Ishikawa (cell line): ENCODE results near the gene VAMP5.

Experiments used
- CEBPB ChIP-seq: IDR thresholded peaks from 2 replicates; pipeline ENCODE4 v1.6.1; 2012
- CREB1 ChIP-seq: IDR thresholded peaks from 2 replicates; pipeline ENCODE4 v1.6.1; 2012; ENCODE audit warnings: low read depth
- EGR1 ChIP-seq: IDR thresholded peaks from 2 replicates; pipeline ENCODE4 v1.6.1; 2012
- EP300 ChIP-seq: IDR thresholded peaks from 2 replicates; pipeline ENCODE4 v1.6.1; 2012; ENCODE audit warnings: borderline replicate concordance
- NFIC ChIP-seq: IDR thresholded peaks from 2 replicates; pipeline ENCODE4 v1.6.1; 2012
- RAD21 ChIP-seq: IDR thresholded peaks from 2 replicates; pipeline ENCODE4 v1.6.1; 2012; ENCODE audit warnings: low read depth
- TAF1 ChIP-seq: IDR thresholded peaks from 2 replicates; pipeline ENCODE4 v1.6.1; 2012; ENCODE audit warnings: low read depth, mild to moderate bottlenecking
- TCF12 ChIP-seq: IDR thresholded peaks from 2 replicates; pipeline ENCODE4 v1.6.1; 2012; ENCODE audit warnings: low read depth
- TEAD4 ChIP-seq: IDR thresholded peaks from 2 replicates; pipeline ENCODE4 v1.6.1; 2012
- YY1 ChIP-seq: IDR thresholded peaks from 2 replicates; pipeline ENCODE4 v1.6.1; 2012; ENCODE audit warnings: low read depth
- ZBTB7A ChIP-seq: IDR thresholded peaks from 2 replicates; pipeline ENCODE4 v1.6.1; 2012; ENCODE audit warnings: low read depth
- TF ChIP-seq, protein P1 (sequence below): IDR thresholded peaks from 2 replicates; pipeline ENCODE4 v1.6.1; 2012
- TF ChIP-seq, protein P2 (sequence below): IDR thresholded peaks from 2 replicates; pipeline ENCODE4 v1.6.1; 2012; ENCODE audit warnings: low read depth, mild to moderate bottlenecking
- TF ChIP-seq, protein P3 (sequence below): IDR thresholded peaks from 2 replicates; pipeline ENCODE4 v1.6.1; 2012

VAMP5 gene, protein sequence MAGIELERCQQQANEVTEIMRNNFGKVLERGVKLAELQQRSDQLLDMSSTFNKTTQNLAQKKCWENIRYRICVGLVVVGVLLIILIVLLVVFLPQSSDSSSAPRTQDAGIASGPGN

DNA sequence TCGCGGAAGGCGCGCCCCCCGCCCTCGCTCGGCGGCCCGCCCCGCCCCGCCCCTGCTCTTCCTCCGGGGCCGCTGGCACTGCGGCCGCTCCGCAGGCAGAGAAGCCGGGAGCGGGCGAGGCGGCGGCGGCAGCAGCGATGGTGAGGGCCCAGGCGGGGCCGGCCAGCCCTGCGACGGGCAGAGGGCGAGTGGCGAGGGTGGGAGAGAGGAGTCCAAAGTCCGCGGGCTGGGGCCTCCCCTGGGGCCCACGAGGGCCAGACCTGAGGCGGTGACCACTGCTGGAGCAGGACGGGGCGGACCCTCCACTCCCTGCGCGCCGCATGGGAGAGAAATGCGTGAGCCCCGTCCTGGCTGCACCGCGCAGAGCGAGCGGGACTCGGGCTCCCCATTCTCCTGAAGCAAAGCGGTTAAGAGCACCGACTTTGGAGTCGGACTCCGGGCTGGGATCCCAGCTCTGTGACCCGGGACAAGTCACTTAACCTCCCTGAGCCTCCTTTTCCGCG, at the start of gene VAMP5:
Gene VAMP5, plus strand, starts transcription at position 78 of the 503 bp plus-strand sequence. Its CDS starts 60 bp downstream, at position 138.
- TF ChIP-seq, protein P1, sequence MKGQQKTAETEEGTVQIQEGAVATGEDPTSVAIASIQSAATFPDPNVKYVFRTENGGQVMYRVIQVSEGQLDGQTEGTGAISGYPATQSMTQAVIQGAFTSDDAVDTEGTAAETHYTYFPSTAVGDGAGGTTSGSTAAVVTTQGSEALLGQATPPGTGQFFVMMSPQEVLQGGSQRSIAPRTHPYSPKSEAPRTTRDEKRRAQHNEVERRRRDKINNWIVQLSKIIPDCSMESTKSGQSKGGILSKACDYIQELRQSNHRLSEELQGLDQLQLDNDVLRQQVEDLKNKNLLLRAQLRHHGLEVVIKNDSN: no peak
- no peak for TF ChIP-seq TCF12
- TF ChIP-seq EP300: no peak
- TF ChIP-seq ZBTB7A: no peak
- TF ChIP-seq, protein P2, sequence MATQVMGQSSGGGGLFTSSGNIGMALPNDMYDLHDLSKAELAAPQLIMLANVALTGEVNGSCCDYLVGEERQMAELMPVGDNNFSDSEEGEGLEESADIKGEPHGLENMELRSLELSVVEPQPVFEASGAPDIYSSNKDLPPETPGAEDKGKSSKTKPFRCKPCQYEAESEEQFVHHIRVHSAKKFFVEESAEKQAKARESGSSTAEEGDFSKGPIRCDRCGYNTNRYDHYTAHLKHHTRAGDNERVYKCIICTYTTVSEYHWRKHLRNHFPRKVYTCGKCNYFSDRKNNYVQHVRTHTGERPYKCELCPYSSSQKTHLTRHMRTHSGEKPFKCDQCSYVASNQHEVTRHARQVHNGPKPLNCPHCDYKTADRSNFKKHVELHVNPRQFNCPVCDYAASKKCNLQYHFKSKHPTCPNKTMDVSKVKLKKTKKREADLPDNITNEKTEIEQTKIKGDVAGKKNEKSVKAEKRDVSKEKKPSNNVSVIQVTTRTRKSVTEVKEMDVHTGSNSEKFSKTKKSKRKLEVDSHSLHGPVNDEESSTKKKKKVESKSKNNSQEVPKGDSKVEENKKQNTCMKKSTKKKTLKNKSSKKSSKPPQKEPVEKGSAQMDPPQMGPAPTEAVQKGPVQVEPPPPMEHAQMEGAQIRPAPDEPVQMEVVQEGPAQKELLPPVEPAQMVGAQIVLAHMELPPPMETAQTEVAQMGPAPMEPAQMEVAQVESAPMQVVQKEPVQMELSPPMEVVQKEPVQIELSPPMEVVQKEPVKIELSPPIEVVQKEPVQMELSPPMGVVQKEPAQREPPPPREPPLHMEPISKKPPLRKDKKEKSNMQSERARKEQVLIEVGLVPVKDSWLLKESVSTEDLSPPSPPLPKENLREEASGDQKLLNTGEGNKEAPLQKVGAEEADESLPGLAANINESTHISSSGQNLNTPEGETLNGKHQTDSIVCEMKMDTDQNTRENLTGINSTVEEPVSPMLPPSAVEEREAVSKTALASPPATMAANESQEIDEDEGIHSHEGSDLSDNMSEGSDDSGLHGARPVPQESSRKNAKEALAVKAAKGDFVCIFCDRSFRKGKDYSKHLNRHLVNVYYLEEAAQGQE: no peak
- TF ChIP-seq RAD21: no peak
- no peak for TF ChIP-seq TEAD4
- no peak for TF ChIP-seq EGR1

DNA sequence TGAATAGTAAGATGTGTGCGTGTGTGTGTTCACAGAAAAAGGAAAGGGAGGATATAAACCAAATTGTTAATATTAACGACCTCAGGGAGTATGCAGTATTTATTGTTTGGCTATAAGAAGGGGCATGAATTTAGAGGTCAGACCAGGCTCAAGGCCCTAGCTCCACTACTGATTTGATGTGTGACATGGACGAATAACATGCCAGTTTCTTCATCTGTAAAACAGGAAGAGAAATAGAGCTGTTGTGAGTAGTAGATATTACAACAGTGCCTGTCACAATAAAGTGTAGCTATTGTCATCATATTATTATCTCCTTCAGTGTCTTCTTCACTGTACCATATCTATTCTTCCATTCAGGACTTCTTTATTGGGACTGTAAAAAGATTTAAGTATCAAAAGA, 49.4 kb upstream of the VAMP5 start:
- TF ChIP-seq EGR1 (no peak), TCF12 (no peak), YY1 (no peak), ZBTB7A (no peak), CEBPB (no peak)
- TF ChIP-seq, protein P2: no peak

DNA sequence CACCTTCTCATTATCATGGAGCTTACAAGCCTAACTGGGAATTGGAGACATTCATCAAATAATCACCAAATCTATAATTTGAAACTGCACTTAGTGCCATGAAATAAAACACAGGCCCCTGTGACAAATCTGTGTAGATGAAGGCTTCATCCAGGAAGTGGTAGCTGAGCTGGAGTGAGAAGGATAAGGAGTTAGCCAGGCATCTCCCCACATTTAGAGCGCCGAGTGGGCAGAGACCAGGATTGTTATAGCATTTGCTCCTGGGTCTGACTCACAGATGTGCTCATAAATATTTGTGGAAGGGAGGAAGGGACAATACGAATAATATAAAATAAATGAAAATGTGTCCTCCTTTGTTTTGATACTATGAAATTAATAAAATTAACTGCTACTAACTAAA, 47.8 kb upstream of the VAMP5 start:
- no peak for TF ChIP-seq TCF12
- no peak for TF ChIP-seq TAF1
- no peak for TF ChIP-seq CEBPB
- no peak for TF ChIP-seq NFIC
- TF ChIP-seq, protein P3, sequence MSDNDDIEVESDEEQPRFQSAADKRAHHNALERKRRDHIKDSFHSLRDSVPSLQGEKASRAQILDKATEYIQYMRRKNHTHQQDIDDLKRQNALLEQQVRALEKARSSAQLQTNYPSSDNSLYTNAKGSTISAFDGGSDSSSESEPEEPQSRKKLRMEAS: no peak
- no peak for TF ChIP-seq TEAD4

DNA sequence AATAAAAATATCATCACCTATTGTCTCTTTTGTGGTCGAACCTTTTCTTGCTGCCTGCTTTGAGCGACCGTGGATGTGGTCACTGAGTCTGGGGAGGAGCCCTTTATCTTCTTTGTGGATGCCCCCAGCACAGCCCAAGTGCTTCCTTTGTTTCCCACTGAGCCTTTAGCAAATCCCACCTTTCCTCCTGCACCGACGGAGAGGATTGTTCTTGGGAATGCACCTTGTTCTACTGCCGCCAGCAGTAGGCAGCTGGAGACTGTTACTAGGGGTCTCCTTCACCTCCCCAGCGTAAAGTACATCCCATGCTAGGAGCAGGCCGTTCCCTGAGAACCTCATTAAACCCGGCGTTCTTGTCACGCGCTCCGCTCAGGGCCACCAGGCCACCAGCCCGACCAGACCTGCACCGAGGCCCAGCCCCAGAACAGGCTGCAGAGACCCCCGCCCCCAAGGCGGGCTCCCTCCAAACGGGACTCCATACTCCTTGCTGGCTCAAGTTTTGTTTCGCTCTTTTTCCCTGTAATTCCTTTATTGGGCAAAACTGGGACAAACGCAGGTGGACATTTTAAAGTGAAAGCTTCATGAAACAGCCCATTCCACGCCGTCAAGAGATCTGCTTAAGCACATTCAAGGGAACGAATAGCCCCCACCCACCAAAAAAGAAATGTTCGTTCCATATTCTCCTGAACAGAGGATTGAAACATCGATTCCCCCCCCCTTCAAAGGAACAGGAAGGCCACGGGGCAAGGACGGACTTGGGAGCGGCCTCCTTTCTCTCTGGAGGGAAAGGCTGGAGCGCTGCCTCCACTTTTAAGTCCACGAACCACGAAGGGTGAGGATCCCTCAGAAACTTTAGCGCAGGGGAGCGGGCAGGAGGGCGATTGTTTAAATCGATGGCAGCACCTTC, 46.4 kb upstream of the VAMP5 start:
- TF ChIP-seq EP300 (no peak), EGR1 (no peak), TEAD4 (no peak), RAD21 (no peak), CREB1 (no peak), CEBPB (no peak), ZBTB7A (no peak), NFIC (no peak), YY1 (no peak)
- TF ChIP-seq, protein P2: no peak

DNA sequence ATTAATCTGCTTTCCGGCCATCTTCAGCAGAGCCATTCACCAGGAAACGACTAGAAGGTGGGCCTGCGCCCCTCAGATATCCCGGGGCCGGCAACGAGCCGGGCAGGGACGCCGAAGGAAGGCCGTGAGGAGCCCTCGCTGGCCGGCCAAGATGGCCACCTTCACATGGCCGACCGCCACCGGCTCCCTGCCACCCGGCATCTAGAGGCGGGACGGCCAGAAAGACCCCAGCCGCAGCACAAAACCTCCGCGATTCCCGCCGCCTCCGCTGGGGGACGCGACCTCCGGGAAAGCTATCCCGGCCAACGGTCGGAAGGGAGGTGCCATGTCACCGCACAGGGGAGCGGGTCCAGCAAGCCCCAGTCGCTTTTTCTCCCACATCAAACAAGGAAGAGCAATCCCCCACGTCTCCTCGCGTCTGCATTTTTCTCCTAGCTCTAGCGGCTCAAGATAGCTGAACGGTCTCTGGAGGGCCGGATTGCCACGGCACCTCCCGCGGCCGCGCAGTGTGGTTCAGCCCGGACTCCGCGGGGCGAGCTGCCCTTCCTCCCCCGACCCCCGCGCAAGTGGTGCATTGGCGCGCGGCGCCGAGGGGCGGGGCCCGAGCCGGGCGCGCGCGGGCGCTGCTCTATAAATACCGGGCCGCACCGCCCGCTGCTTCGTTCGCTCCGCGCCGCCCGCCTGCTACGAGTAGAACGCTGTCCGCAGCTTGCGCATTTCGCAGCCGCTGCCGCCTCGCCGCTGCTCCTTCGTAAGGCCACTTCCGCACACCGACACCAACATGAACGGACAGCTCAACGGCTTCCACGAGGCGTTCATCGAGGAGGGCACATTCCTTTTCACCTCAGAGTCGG, 45.5 kb upstream of the VAMP5 start, which contains the start of gene MAT2A:
Gene MAT2A, plus strand, starts transcription at position 662 of the 854 bp plus-strand sequence. Its CDS starts 120 bp downstream, at position 782.
- TF ChIP-seq, protein P3: peak; percentile 81
- no peak; the same call in 1 of the 2 replicates for TF ChIP-seq TCF12
- TF ChIP-seq EP300: peak; percentile 64; the same call in 1 of the 2 replicates
- no peak for TF ChIP-seq CREB1
- TF ChIP-seq ZBTB7A: peak; percentile 91
- peak; percentile 92 for TF ChIP-seq YY1
- peak; percentile 32; the same call in 1 of the 2 replicates for TF ChIP-seq RAD21
- TF ChIP-seq TAF1: peak; percentile 75
